Measurements from ENCODE around the gene PCYOX1L.

GRCh38 chr5:149352169-149352568 lies 5.7 kb upstream of the PCYOX1L start:
- TF ChIP-seq CTCF (conservative IDR thresholded peaks at IDR 0.05; ENCODE audit: low read length) (no peak), EZH2phosphoT487 (IDR thresholded peaks at IDR 0.05; ENCODE audit: borderline replicate concordance) (no peak)

Data from Loucy (cell line).